Skeletal muscle tissue (tissue), 4 donors: ENCODE data around the gene SLC4A9. TPM values are rescaled to one million over a fixed set of nuclear protein-coding genes. Genes with fewer than 3 reads are reported as not detected.
A peak's percentile ranks its signal among the peaks of the same experiment; 100 is the strongest.
"Not testable (repeated sequence)": the region's sequence is repeated elsewhere in the genome, so short reads cannot be mapped to it uniquely, and the experiment has no call there.

Experiments used
- H3K27ac ChIP-seq: one replicate; pipeline ENCODE4 v1.7.0; 2013; ENCODE audit warnings: mild to moderate bottlenecking, low read depth, low read length, inconsistent platforms
- H3K27me3 ChIP-seq, 3 donors: one replicate each; pipeline ENCODE4 v1.7.0; 2013; ENCODE audit warnings: low read length in 3 of 3; ENCODE audit not compliant: control insufficient read depth in 3 of 3, insufficient read depth in 3 of 3
- H3K36me3 ChIP-seq, 3 donors: one replicate each; pipeline ENCODE4 v1.7.0; 2013; ENCODE audit warnings: low read length in 3 of 3; ENCODE audit not compliant: control insufficient read depth in 3 of 3, insufficient read depth in 3 of 3
- H3K4me1 ChIP-seq, 3 donors: one replicate each; pipeline ENCODE4 v1.7.0; 2013; ENCODE audit warnings: low read length in 3 of 3, mild to moderate bottlenecking in 3 of 3; ENCODE audit not compliant: control insufficient read depth in 3 of 3, insufficient read depth in 3 of 3
- H3K4me3 ChIP-seq, 3 donors: one replicate each; pipeline ENCODE4 v1.7.0; 2013; ENCODE audit warnings: low read length in 3 of 3
- H3K9ac ChIP-seq, 3 donors: one replicate each; pipeline ENCODE4 v1.7.0; 2013; ENCODE audit warnings: low read length in 3 of 3, mild to moderate bottlenecking in 3 of 3, moderate library complexity in 2 of 3, low read depth in 1 of 3
- H3K9me3 ChIP-seq, 3 donors: one replicate each; pipeline ENCODE4 v1.7.0; 2013; ENCODE audit warnings: low read length in 3 of 3; ENCODE audit not compliant: control insufficient read depth in 3 of 3
- total RNA-seq: library from RNA; depleted of rRNA; stranded (reverse); fragments of >200 nt; gene quantifications from one replicate; pipeline ENCODE4 v1.2.3, GENCODE V29; 2014
- donor health status: Osteomylitis.

The SLC4A9 gene
- total RNA-seq, 1 donor from 2014 or later, result not detected

DNA sequence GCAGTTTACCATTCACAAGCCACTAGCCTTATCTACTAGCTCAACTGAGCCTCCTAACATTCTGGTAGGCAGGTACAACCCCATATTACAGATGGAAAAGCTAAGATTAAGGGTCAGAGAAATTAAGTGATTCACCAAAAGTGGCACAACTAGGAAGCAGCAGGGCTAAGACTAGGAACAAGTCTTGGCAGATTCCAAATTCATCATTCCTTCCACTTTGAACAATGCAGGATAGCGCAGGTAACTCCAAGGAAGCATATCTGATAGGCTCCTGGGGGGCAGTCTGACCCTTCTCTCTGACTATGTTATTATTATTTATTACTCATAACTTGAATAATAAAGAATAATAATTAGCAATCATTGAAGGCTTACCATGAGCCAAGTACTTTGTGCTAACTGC lies 22.1 kb upstream of the SLC4A9 start:
- Histone ChIP-seq H3K4me3 (no peak overlapping the region), H3K27ac (peak overlapping the region; percentile 72), H3K4me1 (peaks cover 56 to 71% (median 69%) of the 10 kb centered on the region in 3 donors), H3K9ac (peak overlapping the region in 2 of 3 donors; percentile 2 to 63), H3K27me3 (no peaks in the 10 kb centered on the region), H3K36me3 (peaks cover 21 to 37% (median 27%) of the 10 kb centered on the region in 3 donors), H3K9me3 (no peaks in the 10 kb centered on the region)

GRCh38 chr5:140338336-140338735 lies 21.7 kb upstream of the SLC4A9 start:
- Histone ChIP-seq H3K27ac (peak overlapping the region; percentile 60), H3K36me3 (peaks cover 16 to 32% (median 23%) of the 10 kb centered on the region in 3 donors), H3K27me3 (no peaks in the 10 kb centered on the region), H3K9ac (no peak overlapping the region), H3K9me3 (no peaks in the 10 kb centered on the region), H3K4me1 (peaks cover 59 to 76% (median 73%) of the 10 kb centered on the region in 3 donors), H3K4me3 (no peak overlapping the region)

DNA sequence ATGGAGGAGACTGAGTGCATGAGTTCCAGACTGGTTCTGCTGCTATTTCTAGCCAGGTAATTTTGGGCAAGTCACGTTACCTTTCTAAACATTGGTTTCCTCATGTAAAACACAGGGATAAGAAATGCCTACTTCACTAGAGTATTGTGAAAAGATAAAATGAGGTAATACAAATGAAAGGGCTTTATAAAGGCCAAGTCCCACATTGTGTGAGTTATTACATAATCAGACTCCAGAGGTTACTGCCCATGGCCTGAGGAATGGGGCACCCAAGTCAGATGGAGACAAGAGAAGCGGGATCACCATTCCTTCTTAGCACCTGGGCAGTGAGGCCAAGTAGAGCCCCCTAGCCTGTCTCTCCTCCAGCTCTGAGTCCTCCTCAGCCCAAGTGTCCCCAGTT lies 21.1 kb upstream of the SLC4A9 start:
- Histone ChIP-seq H3K36me3 (peaks cover 14 to 31% (median 22%) of the 10 kb centered on the region in 3 donors), H3K27ac (peak overlapping the region; percentile 60)

DNA sequence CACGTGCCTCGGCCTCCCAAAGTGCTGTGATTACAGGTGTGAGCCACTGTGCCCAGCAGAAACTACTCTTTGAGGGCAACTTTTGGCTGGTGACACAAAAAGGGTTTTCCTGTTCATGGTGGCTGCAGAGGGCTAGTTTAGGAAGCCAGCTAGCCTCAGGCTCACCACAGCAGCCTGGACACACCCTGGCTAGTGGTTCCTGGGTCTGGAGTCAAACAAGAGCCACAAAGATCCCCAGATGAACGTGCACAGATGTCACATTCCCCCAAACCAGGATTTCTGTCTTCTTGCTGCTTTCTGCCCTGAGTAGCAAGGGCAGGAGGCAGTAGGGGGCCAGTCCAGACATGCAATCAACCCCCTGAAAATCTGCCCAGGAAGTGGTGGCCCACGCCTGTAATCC lies 20.4 kb upstream of the SLC4A9 start:
- H3K4me1 ChIP-seq, result peaks cover 72 to 85% (median 85%) of the 10 kb centered on the region in 3 donors

More for the DNA sequence above, 21.1 kb upstream of the SLC4A9 start:
- no peaks in the 10 kb centered on the region for H3K9me3 ChIP-seq
- peak overlapping the region in 1 of 3 donors; percentile 16 for H3K9ac ChIP-seq
- H3K27me3 ChIP-seq, result no peaks in the 10 kb centered on the region
- H3K4me1 ChIP-seq, result peaks cover 65 to 80% (median 78%) of the 10 kb centered on the region in 3 donors
- no peak overlapping the region for H3K4me3 ChIP-seq

GRCh38 chr5:140340605-140341121 lies 19.3 kb upstream of the SLC4A9 start:
- no peaks in the 10 kb centered on the region for H3K9me3 ChIP-seq
- peaks cover 78 to 93% (median 89%) of the 10 kb centered on the region in 3 donors for H3K4me1 ChIP-seq
- H3K9ac ChIP-seq, result peak overlapping the region in 2 of 3 donors; percentile 27 to 47
- peaks cover 7 to 25% (median 11%) of the 10 kb centered on the region in 3 donors for H3K36me3 ChIP-seq
- no peaks in the 10 kb centered on the region for H3K27me3 ChIP-seq
- peak overlapping the region in 2 of 3 donors; percentile 17 to 38 for H3K4me3 ChIP-seq
- H3K27ac ChIP-seq, result peak overlapping the region; percentile 81

More for the DNA sequence above, 20.4 kb upstream of the SLC4A9 start:
- Histone ChIP-seq H3K4me3 (no peak overlapping the region), H3K27me3 (no peaks in the 10 kb centered on the region), H3K9me3 (no peaks in the 10 kb centered on the region), H3K36me3 (peaks cover 10 to 31% (median 18%) of the 10 kb centered on the region in 3 donors), H3K9ac (peak overlapping the region in 2 of 3 donors; percentile 35 to 57), H3K27ac (peak overlapping the region; percentile 81)

DNA sequence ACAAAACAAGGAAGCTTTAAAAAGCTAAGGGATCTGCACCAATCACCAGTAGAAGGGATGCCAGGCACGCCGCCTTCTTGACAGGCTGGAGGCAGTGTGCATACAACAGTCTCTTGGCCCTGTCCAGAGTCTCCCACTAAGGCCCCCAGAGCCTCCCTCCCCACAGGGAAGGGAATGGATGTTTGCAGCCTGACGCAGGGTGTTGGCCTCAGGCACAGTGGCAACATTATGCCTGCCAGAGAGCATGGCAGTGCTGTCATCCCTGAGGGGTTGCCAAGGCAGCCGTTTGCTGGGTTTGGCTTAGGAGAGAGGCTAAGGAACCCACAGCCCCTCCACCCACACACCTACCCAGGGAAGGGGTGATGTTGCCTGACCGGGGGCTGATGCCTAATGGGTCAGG lies 18.4 kb upstream of the SLC4A9 start:
- H3K4me1 ChIP-seq, result peaks cover 71 to 86% (median 79%) of the 10 kb centered on the region in 3 donors
- H3K9me3 ChIP-seq, result no peaks in the 10 kb centered on the region
- peak overlapping the region; percentile 81 for H3K27ac ChIP-seq
- peak overlapping the region in 2 of 3 donors; percentile 25 to 47 for H3K9ac ChIP-seq
- peaks cover 4 to 22% (median 10%) of the 10 kb centered on the region in 3 donors for H3K36me3 ChIP-seq
- no peaks in the 10 kb centered on the region for H3K27me3 ChIP-seq
- H3K4me3 ChIP-seq, result peak overlapping the region in 2 of 3 donors; percentile 12 to 45

DNA sequence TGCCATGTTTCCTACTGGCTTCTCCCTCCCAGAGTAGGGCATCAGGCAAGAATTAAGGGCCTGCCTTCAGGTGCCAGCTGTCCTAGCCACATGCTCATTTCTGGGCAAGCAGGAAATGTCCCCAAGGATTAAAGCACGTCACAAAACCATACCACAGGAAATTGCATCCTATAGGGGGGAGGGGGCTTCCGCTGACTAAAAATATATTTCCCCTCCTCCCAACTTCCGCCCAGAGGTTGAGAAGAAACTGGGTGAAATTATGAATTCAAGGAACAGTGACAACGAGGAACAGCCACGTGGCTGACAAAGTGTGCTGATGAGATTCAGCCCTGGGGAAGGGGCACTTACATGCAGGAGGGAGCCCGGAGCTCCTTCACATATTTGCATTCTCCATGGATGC lies 17.7 kb upstream of the SLC4A9 start:
- Histone ChIP-seq H3K9ac (peak overlapping the region in 1 of 3 donors; percentile 47), H3K9me3 (no peaks in the 10 kb centered on the region), H3K4me1 (peaks cover 75 to 88% (median 78%) of the 10 kb centered on the region in 3 donors), H3K36me3 (peaks cover 4 to 18% (median 7%) of the 10 kb centered on the region in 3 donors), H3K27me3 (no peaks in the 10 kb centered on the region), H3K4me3 (peak overlapping the region in 2 of 3 donors; percentile 31 to 45), H3K27ac (peak overlapping the region; percentile 81)

GRCh38 chr5:140342896-140343295 lies 17.1 kb upstream of the SLC4A9 start:
- H3K27me3 ChIP-seq, result no peaks in the 10 kb centered on the region
- H3K9me3 ChIP-seq, result no peaks in the 10 kb centered on the region
- peak overlapping the region; percentile 81 for H3K27ac ChIP-seq
- H3K4me3 ChIP-seq, result no peak overlapping the region
- peaks cover 75 to 88% (median 78%) of the 10 kb centered on the region in 3 donors for H3K4me1 ChIP-seq
- peak overlapping the region in 2 of 3 donors; percentile 27 to 51 for H3K9ac ChIP-seq
- H3K36me3 ChIP-seq, result peaks cover 4 to 15% (median 5%) of the 10 kb centered on the region in 3 donors

GRCh38 chr5:140343849-140344248 lies 16.1 kb upstream of the SLC4A9 start:
- peak overlapping the region in 2 of 3 donors; percentile 94 to 98 for H3K9ac ChIP-seq
- H3K27ac ChIP-seq, result peak overlapping the region; percentile 96
- peak overlapping the region in 2 of 3 donors; percentile 15 to 49 for H3K4me3 ChIP-seq

DNA sequence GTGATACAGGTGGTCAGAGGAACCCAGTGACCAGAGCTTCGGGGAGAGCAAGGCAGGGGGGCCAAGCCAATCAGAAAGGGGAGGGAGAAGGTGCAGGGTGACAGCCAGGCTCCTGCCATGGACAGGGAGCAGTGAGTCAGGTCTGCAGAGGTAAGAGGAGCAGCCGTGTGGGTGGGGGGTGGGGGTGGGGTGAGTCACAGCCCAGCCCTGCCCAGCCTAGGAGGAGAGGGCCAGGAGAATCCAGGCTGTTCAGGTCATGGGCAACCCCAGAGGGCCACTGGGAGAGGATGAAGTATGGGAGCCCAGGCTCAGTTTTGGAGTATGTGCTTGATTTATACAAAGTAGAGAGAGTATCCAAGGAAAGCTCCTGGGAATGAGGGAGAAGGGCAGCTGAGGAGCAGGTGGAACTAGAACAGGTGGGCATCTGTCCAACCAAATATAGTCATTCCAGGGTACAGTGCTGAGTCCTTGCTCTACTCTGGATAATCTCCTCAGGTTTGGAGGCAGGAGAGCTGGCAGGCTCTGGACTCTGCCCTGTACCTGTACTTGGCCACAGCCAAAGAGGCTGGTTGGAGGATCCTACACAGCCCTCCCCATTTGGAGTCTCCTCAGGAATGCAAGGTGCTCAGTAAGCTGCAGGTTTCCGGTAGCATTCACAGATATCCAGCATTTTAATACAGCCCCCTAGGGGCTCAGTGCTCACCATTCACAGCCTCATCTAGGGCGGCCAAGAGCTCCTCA lies 15.1 kb upstream of the SLC4A9 start:
- H3K9ac ChIP-seq, result peak overlapping the region; percentile 86 to 98 (median 94)
- peak overlapping the region; percentile 76 to 90 (median 87) for H3K4me3 ChIP-seq
- H3K4me1 ChIP-seq, result peaks cover 73 to 89% (median 76%) of the 10 kb centered on the region in 3 donors
- peak overlapping the region; percentile 96 for H3K27ac ChIP-seq
- no peaks in the 10 kb centered on the region for H3K27me3 ChIP-seq
- H3K9me3 ChIP-seq, result no peaks in the 10 kb centered on the region
- H3K36me3 ChIP-seq, result peaks cover 4 to 12% (median 5%) of the 10 kb centered on the region in 3 donors

More at GRCh38 chr5:140343849-140344248, 16.1 kb upstream of the SLC4A9 start:
- not testable (repeated sequence) for H3K27me3 ChIP-seq, H3K9me3 ChIP-seq
- H3K36me3 ChIP-seq, result peaks cover 4 to 13% (median 5%) of the 10 kb centered on the region in 3 donors
- H3K4me1 ChIP-seq, result peaks cover 77 to 88% (median 80%) of the 10 kb centered on the region in 3 donors
